WTC11 (cell line): ENCODE results near the gene RFNG. TPM values are rescaled to one million over a fixed set of nuclear protein-coding genes. Genes with fewer than 3 reads are reported as not detected.

Source experiments
- ATAC-seq: fragments of 200-7000 bp; cut with Tn5 transposase; 2 replicates; pipeline ENCODE4 v1.10.0; 2021; ENCODE audit warnings: mild to moderate bottlenecking, moderate library complexity
- CTCF ChIA-PET: fragments of 300-600 bp; sonication (Branson Sonifier 250); formaldehyde crosslinking; loops from one replicate; lab custom pipeline; 2021; ENCODE audit warnings: antibody characterized with exemption; lab: Charles Lee
- POLR2A ChIA-PET: fragments of 350-600 bp; sonication (Branson Sonifier 250); formaldehyde crosslinking; loops from one replicate; lab custom pipeline; 2021; ENCODE audit warnings: antibody characterized with exemption; lab: Charles Lee
- DNase-seq: peaks from one replicate; pipeline ENCODE4 v3.0.0; 2021; ENCODE audit warnings: low spot score
- H3K27ac Mint-ChIP-seq: 2 replicates; pipeline ENCODE4 v1.8.0; 2021; ENCODE audit warnings: mixed read lengths
- H3K27me3 Mint-ChIP-seq: 2 replicates; pipeline ENCODE4 v1.8.0; 2021; ENCODE audit warnings: low read depth, mild to moderate bottlenecking, moderate library complexity, mixed read lengths
- H3K36me3 Mint-ChIP-seq: 2 replicates; pipeline ENCODE4 v1.8.0; 2021; ENCODE audit warnings: mixed read lengths
- H3K4me1 Mint-ChIP-seq: 2 replicates; pipeline ENCODE4 v1.8.0; 2022; ENCODE audit warnings: mixed read lengths
- H3K4me3 Mint-ChIP-seq: 2 replicates; pipeline ENCODE4 v1.8.0; 2021; ENCODE audit warnings: mild to moderate bottlenecking, moderate library complexity, mixed read lengths
- H3K9me3 Mint-ChIP-seq: 2 replicates; pipeline ENCODE4 v1.8.0; 2021; ENCODE audit warnings: mixed read lengths
- AR ChIP-seq: fragments of 250-450 bp; sonication (Bioruptor Pico); IDR thresholded peaks from 2 replicates; pipeline ENCODE4 v1.9.0; 2021; ENCODE audit warnings: mild to moderate bottlenecking
- ATF2 ChIP-seq: sonication (generic); formaldehyde crosslinking; IDR thresholded peaks from 2 replicates; pipeline ENCODE4 v1.8.1; 2022; ENCODE audit warnings: low read depth, missing genetic modification reagents, borderline replicate concordance
- CBFB ChIP-seq: sonication (generic); formaldehyde crosslinking; IDR thresholded peaks from 2 replicates; pipeline ENCODE4 v1.8.1; 2022; ENCODE audit warnings: mild to moderate bottlenecking, low read depth, missing genetic modification reagents
- CREB1 ChIP-seq: sonication (generic); formaldehyde crosslinking; IDR thresholded peaks from 2 replicates; pipeline ENCODE4 v1.8.0; 2023; ENCODE audit warnings: mild to moderate bottlenecking, missing genetic modification reagents
- E2F1 ChIP-seq: sonication (generic); formaldehyde crosslinking; IDR thresholded peaks from 2 replicates; pipeline ENCODE4 v1.8.0; 2022; ENCODE audit warnings: mild to moderate bottlenecking, missing genetic modification reagents
- E2F4 ChIP-seq: sonication (generic); formaldehyde crosslinking; IDR thresholded peaks from 2 replicates; pipeline ENCODE4 v1.8.1; 2022; ENCODE audit warnings: low read depth, mild to moderate bottlenecking, moderate library complexity, missing genetic modification reagents, borderline replicate concordance
- ETV6 ChIP-seq: sonication (generic); formaldehyde crosslinking; IDR thresholded peaks from 2 replicates; pipeline ENCODE4 v1.8.1; 2022; ENCODE audit warnings: mild to moderate bottlenecking, missing genetic modification reagents
- FOXJ3 ChIP-seq: sonication (generic); formaldehyde crosslinking; IDR thresholded peaks from 2 replicates; pipeline ENCODE4 v1.9.0; 2021; ENCODE audit warnings: missing genetic modification reagents, mild to moderate bottlenecking, borderline replicate concordance
- GABPB1 ChIP-seq: sonication (generic); formaldehyde crosslinking; IDR thresholded peaks from 2 replicates; pipeline ENCODE4 v1.8.1; 2023; ENCODE audit warnings: mild to moderate bottlenecking, missing genetic modification reagents
- HMGA2 ChIP-seq: fragments of 250-450 bp; sonication (Bioruptor Pico); IDR thresholded peaks from 2 replicates; pipeline ENCODE4 v1.4.0; 2021; ENCODE audit warnings: mild to moderate bottlenecking, moderate library complexity
- JAZF1 ChIP-seq: fragments of 250-450 bp; sonication (Bioruptor Pico); IDR thresholded peaks from 2 replicates; pipeline ENCODE4 v1.9.0; 2021; ENCODE audit warnings: moderate library complexity, mild to moderate bottlenecking, inconsistent platforms
- JUN ChIP-seq: sonication (generic); formaldehyde crosslinking; IDR thresholded peaks from 2 replicates; pipeline ENCODE4 v1.8.0; 2023; ENCODE audit warnings: mild to moderate bottlenecking, missing genetic modification reagents
- MLX ChIP-seq: sonication (generic); formaldehyde crosslinking; IDR thresholded peaks from 2 replicates; pipeline ENCODE4 v1.8.1; 2023; ENCODE audit warnings: mild to moderate bottlenecking, missing genetic modification reagents, moderate library complexity
- NFE2L1 ChIP-seq: sonication (generic); formaldehyde crosslinking; IDR thresholded peaks from 2 replicates; pipeline ENCODE4 v1.8.1; 2023; ENCODE audit warnings: missing genetic modification reagents
- PRRX2 ChIP-seq: fragments of 250-450 bp; sonication (Bioruptor Pico); IDR thresholded peaks from 2 replicates; pipeline ENCODE4 v1.8.0; 2021; ENCODE audit warnings: mild to moderate bottlenecking
- RORB ChIP-seq: fragments of 250-450 bp; sonication (Bioruptor Pico); IDR thresholded peaks from 2 replicates; pipeline ENCODE4 v1.9.0; 2021; ENCODE audit warnings: mild to moderate bottlenecking
- SMAD4 ChIP-seq: sonication (generic); formaldehyde crosslinking; IDR thresholded peaks from 2 replicates; pipeline ENCODE4 v1.8.0; 2022; ENCODE audit warnings: mild to moderate bottlenecking, missing genetic modification reagents
- STAT6 ChIP-seq: sonication (generic); formaldehyde crosslinking; conservative IDR thresholded peaks from 2 replicates; pipeline ENCODE4 v1.8.1; 2023; ENCODE audit warnings: mild to moderate bottlenecking, low read depth, missing genetic modification reagents, moderate library complexity
- TP53 ChIP-seq: sonication (generic); formaldehyde crosslinking; IDR thresholded peaks from 2 replicates; pipeline ENCODE4 v1.8.1; 2023; ENCODE audit warnings: mild to moderate bottlenecking, missing genetic modification reagents
- total RNA-seq: library from RNA; stranded (reverse); gene quantifications from 3 replicates; pipeline ENCODE4 v1.2.3, GENCODE V29; 2021
- TF ChIP-seq, protein P1 (sequence below): fragments of 250-450 bp; sonication (Bioruptor Pico); IDR thresholded peaks from 2 replicates; pipeline ENCODE4 v1.9.0; 2021; ENCODE audit warnings: mild to moderate bottlenecking

Gene RFNG
- total RNA-seq, 1 experiment from 2014 or later: 41.6 TPM

DNA sequence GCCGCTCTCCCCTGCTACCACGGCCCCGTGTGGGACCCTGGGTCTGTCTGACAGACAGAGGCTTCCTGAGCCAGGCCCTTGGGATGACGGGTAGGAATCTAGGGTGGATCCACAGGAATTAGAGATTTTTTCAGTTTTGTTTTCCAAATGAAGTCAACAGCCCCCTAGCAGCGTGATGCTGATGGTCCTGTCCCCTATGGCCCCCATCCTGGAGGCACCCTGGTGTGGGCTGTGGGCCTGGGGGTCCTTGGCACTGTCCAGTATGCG lies 44.5 kb downstream of the RFNG start:
- ATAC-seq (no peak), DNase-seq (no peak)
- H3K27ac Mint-ChIP-seq: no peak overlapping the region
- ChIA-PET CTCF (no interaction called here), POLR2A (no interaction called here)
- no peaks in the 10 kb centered on the region for H3K4me1 Mint-ChIP-seq
- no peak for TF ChIP-seq TP53
- H3K36me3 Mint-ChIP-seq: no peaks in the 10 kb centered on the region
- no peak overlapping the region for H3K4me3 Mint-ChIP-seq
- no peaks in the 10 kb centered on the region for H3K27me3 Mint-ChIP-seq
- H3K9me3 Mint-ChIP-seq: no peaks in the 10 kb centered on the region

- Mint-ChIP-seq H3K27me3 (no peaks in the 10 kb centered on the region), H3K36me3 (no peaks in the 10 kb centered on the region), H3K9me3 (no peaks in the 10 kb centered on the region), H3K4me3 (no peak overlapping the region), H3K27ac (no peak overlapping the region), H3K4me1 (no peaks in the 10 kb centered on the region)
- CTCF ChIA-PET: interaction anchor here (1.3 kb wide), 1 partner anchor 230 kb away, joined by 3 read pairs; no protein-coding TSS in a partner anchor
- DNase-seq (no peak), ATAC-seq (no peak)
- POLR2A ChIA-PET: no interaction called here
- TF ChIP-seq ATF2 (CRISPR knock-in tag) (no peak), MLX (CRISPR knock-in tag) (no peak), RORB (CRISPR knock-in tag) (no peak), GABPB1 (CRISPR knock-in tag) (no peak), CREB1 (no peak), NFE2L1 (CRISPR knock-in tag) (no peak), HMGA2 (CRISPR knock-in tag) (no peak), ETV6 (CRISPR knock-in tag) (no peak), CBFB (no peak), SMAD4 (CRISPR knock-in tag) (no peak), E2F4 (CRISPR knock-in tag) (no peak), AR (CRISPR knock-in tag) (no peak), PRRX2 (CRISPR knock-in tag) (no peak), E2F1 (CRISPR knock-in tag) (no peak), JUN (CRISPR knock-in tag) (no peak), STAT6 (no peak), JAZF1 (no peak), FOXJ3 (no peak)
- TF ChIP-seq, protein P1, sequence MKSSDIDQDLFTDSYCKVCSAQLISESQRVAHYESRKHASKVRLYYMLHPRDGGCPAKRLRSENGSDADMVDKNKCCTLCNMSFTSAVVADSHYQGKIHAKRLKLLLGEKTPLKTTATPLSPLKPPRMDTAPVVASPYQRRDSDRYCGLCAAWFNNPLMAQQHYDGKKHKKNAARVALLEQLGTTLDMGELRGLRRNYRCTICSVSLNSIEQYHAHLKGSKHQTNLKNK (CRISPR knock-in tag): no peak
These were observed 45.0 kb downstream of the RFNG start for GRCh38 chr17:82006468-82007227.
